Measurements from ENCODE around the gene C16orf78. TPM values are rescaled to one million over a fixed set of nuclear protein-coding genes. Genes with fewer than 3 reads are reported as not detected.

C16orf78 gene
- total and polyA plus RNA-seq, 2 of the 4 experiments (the other 2 are of a cell fraction), result not detected

DNA sequence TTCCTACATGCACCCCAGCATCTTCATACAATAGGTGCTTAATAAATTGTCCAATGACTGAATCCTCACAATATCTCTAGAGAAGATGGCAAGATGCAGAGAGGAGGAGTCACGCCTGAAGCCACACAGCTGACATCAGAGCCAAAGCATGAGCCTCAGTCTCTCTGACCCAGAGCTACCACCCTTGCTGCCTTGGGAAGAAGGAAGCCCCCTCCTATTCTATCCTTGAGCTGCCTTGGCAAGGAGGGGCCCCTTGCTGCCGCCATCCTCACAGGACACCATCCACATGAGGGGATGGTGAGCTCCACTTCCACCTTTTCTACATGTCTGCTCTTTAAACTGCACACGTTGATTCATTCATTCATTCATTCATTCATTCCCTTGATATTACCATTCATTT, 37.0 kb upstream of the C16orf78 start:
- in situ Hi-C loops (cut with MboI; ENCODE audit: low sequenced_read_pairs), result no loop called here
- Histone ChIP-seq H3K14ac (replicated peaks; ENCODE audit: low read depth, low read length) (no peak overlapping the region), H3K9me1 (ENCODE audit: insufficient read depth, low read length) (no peaks in the 10 kb centered on the region), H2BK15ac (ENCODE audit: low read depth, low read length) (no peak overlapping the region), H3K4me2 (ENCODE audit: low read depth, low read length) (no peak overlapping the region), H2AFZ (replicated peaks; ENCODE audit: low read length, poor library complexity) (no peak overlapping the region), H4K8ac (ENCODE audit: low read depth in 2 of 2, low read length in 2 of 2) (no peak overlapping the region), H3K4ac (ENCODE audit: low read depth, low read length) (no peak overlapping the region), H4K91ac (ENCODE audit: insufficient read depth, low read depth, low read length) (no peak overlapping the region), H3K27me3 (ENCODE audit: control insufficient read depth, insufficient read depth, low read length) (no peaks in the 10 kb centered on the region), H2BK5ac (ENCODE audit: low read depth, low read length, poor library complexity, severe bottlenecking) (no peak overlapping the region), H3K4me3 (ENCODE audit: insufficient read depth, low read depth, low read length) (no peak overlapping the region), H3K27ac (ENCODE audit: insufficient read depth, low read length) (no peak overlapping the region), H3K9me3 (ENCODE audit: control insufficient read depth, insufficient read depth, low read length) (no peaks in the 10 kb centered on the region), H2AK5ac (ENCODE audit: low read depth, low read length) (no peak overlapping the region), H3K4me1 (ENCODE audit: control insufficient read depth, insufficient read depth, low read length) (no peaks in the 10 kb centered on the region), H3K56ac (ENCODE audit: extremely low read depth, insufficient read depth, low read length) (no peak overlapping the region), H3K18ac (ENCODE audit: low read depth, low read length) (no peak overlapping the region), H3K9ac (ENCODE audit: low read depth, low read length) (no peak overlapping the region), H2AK9ac (replicated peaks; ENCODE audit: low read depth, low read length, poor library complexity) (no peak overlapping the region), H3K23ac (ENCODE audit: low read depth, low read length) (no peak overlapping the region), H4K5ac (ENCODE audit: low read depth, low read length) (no peak overlapping the region), H2BK20ac (ENCODE audit: low read depth, low read length) (no peak overlapping the region), H3K36me3 (ENCODE audit: control insufficient read depth, insufficient read depth, low read length) (no peaks in the 10 kb centered on the region), H4K20me1 (ENCODE audit: insufficient read depth, low read length) (no peaks in the 10 kb centered on the region), H3K79me1 (ENCODE audit: low read depth in 1 of 2, low read length in 2 of 2) (no peaks in the 10 kb centered on the region), H2BK120ac (ENCODE audit: low read depth, low read length) (no peak overlapping the region)
- ChIA-PET CTCF (no interaction called here), POLR2A (ENCODE audit: unreplicated experiment) (no interaction called here)
- intact Hi-C loops (cut with micrococcal nuclease), result no loop called here
- no peak for TF ChIP-seq POLR2A (IDR thresholded peaks at IDR 0.05; ENCODE audit: low read depth, low read length)
- no peak for TF ChIP-seq CEBPB (IDR thresholded peaks at IDR 0.05; ENCODE audit: low read depth, low read length)
- TF ChIP-seq, protein P1, sequence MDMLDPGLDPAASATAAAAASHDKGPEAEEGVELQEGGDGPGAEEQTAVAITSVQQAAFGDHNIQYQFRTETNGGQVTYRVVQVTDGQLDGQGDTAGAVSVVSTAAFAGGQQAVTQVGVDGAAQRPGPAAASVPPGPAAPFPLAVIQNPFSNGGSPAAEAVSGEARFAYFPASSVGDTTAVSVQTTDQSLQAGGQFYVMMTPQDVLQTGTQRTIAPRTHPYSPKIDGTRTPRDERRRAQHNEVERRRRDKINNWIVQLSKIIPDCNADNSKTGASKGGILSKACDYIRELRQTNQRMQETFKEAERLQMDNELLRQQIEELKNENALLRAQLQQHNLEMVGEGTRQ (IDR thresholded peaks at IDR 0.05; ENCODE audit: low read depth, low read length), result no peak
- TF ChIP-seq, protein P2, sequence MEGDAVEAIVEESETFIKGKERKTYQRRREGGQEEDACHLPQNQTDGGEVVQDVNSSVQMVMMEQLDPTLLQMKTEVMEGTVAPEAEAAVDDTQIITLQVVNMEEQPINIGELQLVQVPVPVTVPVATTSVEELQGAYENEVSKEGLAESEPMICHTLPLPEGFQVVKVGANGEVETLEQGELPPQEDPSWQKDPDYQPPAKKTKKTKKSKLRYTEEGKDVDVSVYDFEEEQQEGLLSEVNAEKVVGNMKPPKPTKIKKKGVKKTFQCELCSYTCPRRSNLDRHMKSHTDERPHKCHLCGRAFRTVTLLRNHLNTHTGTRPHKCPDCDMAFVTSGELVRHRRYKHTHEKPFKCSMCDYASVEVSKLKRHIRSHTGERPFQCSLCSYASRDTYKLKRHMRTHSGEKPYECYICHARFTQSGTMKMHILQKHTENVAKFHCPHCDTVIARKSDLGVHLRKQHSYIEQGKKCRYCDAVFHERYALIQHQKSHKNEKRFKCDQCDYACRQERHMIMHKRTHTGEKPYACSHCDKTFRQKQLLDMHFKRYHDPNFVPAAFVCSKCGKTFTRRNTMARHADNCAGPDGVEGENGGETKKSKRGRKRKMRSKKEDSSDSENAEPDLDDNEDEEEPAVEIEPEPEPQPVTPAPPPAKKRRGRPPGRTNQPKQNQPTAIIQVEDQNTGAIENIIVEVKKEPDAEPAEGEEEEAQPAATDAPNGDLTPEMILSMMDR (conservative IDR thresholded peaks at IDR 0.05; ENCODE audit: low read depth, low read length), result no peak
- no peak for TF ChIP-seq SMC3 (IDR thresholded peaks at IDR 0.05; ENCODE audit: low read depth, low read length)
- no peak for TF ChIP-seq MAFK (IDR thresholded peaks at IDR 0.05; ENCODE audit: low read depth, low read length)
- no peak for TF ChIP-seq RFX5 (IDR thresholded peaks at IDR 0.05; ENCODE audit: low read depth, low read length)
- TF ChIP-seq RAD21 (IDR thresholded peaks at IDR 0.05; ENCODE audit: low read length), result no peak
- TF ChIP-seq MXI1 (IDR thresholded peaks at IDR 0.05; ENCODE audit: borderline replicate concordance, low read depth, low read length), result no peak
- no peak for TF ChIP-seq CHD1 (IDR thresholded peaks at IDR 0.05; ENCODE audit: low read depth, low read length)
- no peak for TF ChIP-seq BHLHE40 (IDR thresholded peaks at IDR 0.05; ENCODE audit: low read depth, low read length)
- TF ChIP-seq NFE2L2 (IDR thresholded peaks at IDR 0.05; ENCODE audit: low read depth, low read length), result no peak
- TF ChIP-seq, protein P3, sequence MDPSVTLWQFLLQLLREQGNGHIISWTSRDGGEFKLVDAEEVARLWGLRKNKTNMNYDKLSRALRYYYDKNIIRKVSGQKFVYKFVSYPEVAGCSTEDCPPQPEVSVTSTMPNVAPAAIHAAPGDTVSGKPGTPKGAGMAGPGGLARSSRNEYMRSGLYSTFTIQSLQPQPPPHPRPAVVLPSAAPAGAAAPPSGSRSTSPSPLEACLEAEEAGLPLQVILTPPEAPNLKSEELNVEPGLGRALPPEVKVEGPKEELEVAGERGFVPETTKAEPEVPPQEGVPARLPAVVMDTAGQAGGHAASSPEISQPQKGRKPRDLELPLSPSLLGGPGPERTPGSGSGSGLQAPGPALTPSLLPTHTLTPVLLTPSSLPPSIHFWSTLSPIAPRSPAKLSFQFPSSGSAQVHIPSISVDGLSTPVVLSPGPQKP (IDR thresholded peaks at IDR 0.05; ENCODE audit: borderline replicate concordance, low read depth, low read length), result no peak
- no peak for ATAC-seq (ENCODE audit: low read depth)
- dilution Hi-C loops (cut with HindIII; ENCODE audit: low sequenced_read_pairs, unreplicated experiment), result no loop called here
- DNase-seq, result no peak
- no CpG with 5 or more reads among the region's 3 CpGs for WGBS, 2 experiments (ENCODE audit: extremely low coverage in 2 of 2, insufficient read length in 1 of 2)
- no TSS peak for BruUV-seq (replicated peaks)
